ENCODE measurements around the gene TRAPPC2L. TPM values are rescaled to one million over a fixed set of nuclear protein-coding genes. Genes with fewer than 3 reads are reported as not detected.

TRAPPC2L gene
- total RNA-seq, 1 donor from 2014 or later, result 74.0 TPM

DNA sequence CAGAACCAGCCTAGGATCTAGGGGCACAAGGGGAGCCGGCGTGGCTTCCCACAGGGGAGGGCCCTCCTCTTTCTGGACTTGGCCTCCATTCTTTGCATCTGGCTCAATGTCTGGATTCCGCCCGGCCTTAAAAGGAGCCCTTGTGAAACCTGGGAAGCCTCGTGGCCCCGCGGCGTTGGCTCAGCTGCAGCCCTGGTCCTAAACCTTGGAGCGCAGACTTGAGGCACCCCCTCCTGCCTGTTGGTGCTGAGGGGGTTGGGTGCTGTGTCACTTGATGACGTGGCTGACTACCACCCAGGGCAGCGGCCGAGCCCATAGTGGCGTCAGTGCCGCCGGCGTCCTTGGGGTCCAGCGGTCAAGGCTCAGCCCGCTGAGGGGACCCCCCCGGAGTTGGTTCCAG lies 4.4 kb downstream of the TRAPPC2L start:
- TF ChIP-seq, protein P1, sequence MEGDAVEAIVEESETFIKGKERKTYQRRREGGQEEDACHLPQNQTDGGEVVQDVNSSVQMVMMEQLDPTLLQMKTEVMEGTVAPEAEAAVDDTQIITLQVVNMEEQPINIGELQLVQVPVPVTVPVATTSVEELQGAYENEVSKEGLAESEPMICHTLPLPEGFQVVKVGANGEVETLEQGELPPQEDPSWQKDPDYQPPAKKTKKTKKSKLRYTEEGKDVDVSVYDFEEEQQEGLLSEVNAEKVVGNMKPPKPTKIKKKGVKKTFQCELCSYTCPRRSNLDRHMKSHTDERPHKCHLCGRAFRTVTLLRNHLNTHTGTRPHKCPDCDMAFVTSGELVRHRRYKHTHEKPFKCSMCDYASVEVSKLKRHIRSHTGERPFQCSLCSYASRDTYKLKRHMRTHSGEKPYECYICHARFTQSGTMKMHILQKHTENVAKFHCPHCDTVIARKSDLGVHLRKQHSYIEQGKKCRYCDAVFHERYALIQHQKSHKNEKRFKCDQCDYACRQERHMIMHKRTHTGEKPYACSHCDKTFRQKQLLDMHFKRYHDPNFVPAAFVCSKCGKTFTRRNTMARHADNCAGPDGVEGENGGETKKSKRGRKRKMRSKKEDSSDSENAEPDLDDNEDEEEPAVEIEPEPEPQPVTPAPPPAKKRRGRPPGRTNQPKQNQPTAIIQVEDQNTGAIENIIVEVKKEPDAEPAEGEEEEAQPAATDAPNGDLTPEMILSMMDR (IDR thresholded peaks at IDR 0.05), result no peak
- Mint-ChIP-seq H3K27ac (ENCODE audit: unreplicated experiment) (no peak overlapping the region), H3K9me3 (ENCODE audit: unreplicated experiment) (no peaks in the 10 kb centered on the region), H3K4me1 (ENCODE audit: unreplicated experiment) (peaks cover 10% of the 10 kb centered on the region), H3K27me3 (ENCODE audit: unreplicated experiment) (no peaks in the 10 kb centered on the region), H3K36me3 (ENCODE audit: unreplicated experiment) (peaks cover 21% of the 10 kb centered on the region), H3K4me3 (ENCODE audit: unreplicated experiment) (no peak overlapping the region)
- DNase-seq (ENCODE audit: extremely low spot score, unreplicated experiment), result no peak

DNA sequence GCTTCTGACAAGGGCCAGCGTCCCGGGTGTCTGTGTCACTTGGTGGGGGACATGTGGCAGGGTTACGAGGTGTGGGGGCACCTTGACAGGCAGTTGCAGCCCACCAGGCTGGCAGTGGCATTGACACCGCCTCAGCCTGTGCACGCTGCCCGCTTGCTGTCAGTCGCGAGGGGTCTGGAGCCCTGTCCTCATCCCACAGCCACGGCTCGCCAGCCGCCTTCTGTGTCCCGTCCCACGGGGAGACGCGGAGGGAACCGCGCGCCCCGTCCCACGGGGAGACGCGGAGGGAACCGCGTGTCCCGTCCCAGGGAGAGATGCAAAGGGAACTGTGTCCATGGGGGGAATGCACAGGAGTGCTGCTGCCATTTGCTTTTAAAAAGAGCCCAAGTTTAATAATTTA lies 6.0 kb downstream of the TRAPPC2L start:
- Mint-ChIP-seq H3K9me3 (ENCODE audit: unreplicated experiment) (no peaks in the 10 kb centered on the region), H3K4me1 (ENCODE audit: unreplicated experiment) (peaks cover 7% of the 10 kb centered on the region), H3K27me3 (ENCODE audit: unreplicated experiment) (no peaks in the 10 kb centered on the region), H3K27ac (ENCODE audit: unreplicated experiment) (no peak overlapping the region), H3K4me3 (ENCODE audit: unreplicated experiment) (no peak overlapping the region), H3K36me3 (ENCODE audit: unreplicated experiment) (peaks cover 21% of the 10 kb centered on the region)
- TF ChIP-seq, protein P1 (IDR thresholded peaks at IDR 0.05), result no peak
- DNase-seq (ENCODE audit: extremely low spot score, unreplicated experiment), result no peak

DNA sequence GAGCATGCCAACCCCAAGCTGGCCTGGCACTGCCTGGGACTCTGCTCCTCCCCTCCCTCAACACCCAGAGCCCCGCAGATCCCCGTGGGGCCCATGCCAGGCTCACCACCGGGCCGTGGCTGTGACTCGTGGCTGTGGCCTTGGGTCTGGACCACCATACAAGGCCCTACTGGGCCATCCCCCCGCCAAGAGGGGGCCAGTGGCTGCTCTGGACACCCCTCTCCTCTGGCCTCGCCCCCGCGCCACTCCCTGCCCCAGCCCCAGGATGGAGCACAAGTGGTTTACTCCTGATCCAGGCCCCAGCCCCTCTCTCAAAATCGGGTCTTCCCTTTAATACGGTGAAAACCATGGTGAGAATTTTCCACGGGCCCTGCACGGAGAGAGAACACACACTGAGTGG lies 6.5 kb downstream of the TRAPPC2L start:
- no peak for DNase-seq (ENCODE audit: extremely low spot score, unreplicated experiment)
- peaks cover 21% of the 10 kb centered on the region for H3K36me3 Mint-ChIP-seq (ENCODE audit: unreplicated experiment)
- H3K4me3 Mint-ChIP-seq (ENCODE audit: unreplicated experiment), result no peak overlapping the region
- peaks cover 3% of the 10 kb centered on the region for H3K4me1 Mint-ChIP-seq (ENCODE audit: unreplicated experiment)
- no peaks in the 10 kb centered on the region for H3K9me3 Mint-ChIP-seq (ENCODE audit: unreplicated experiment)
- no peaks in the 10 kb centered on the region for H3K27me3 Mint-ChIP-seq (ENCODE audit: unreplicated experiment)
- H3K27ac Mint-ChIP-seq (ENCODE audit: unreplicated experiment), result no peak overlapping the region
- TF ChIP-seq, protein P1 (IDR thresholded peaks at IDR 0.05), result no peak

DNA sequence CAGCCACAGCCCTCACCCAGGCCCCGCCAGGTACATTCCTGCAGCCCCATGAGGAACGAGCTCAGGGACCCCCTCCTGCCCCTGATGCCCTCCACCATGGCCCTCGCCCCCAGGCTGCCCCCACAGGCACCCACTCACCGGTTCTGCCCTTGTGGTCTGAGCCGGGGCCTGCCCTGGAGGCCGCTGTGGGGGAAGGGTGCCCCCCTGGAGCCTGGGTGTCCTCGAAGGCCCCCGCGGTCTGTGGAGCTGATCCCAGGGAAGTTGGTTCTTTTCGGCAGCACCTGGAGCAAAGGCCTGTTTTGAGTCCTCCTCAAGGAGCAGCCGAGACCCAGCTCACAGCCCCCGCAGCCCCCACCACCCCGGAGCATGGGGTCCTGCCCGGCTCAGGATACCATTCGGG lies 7.2 kb downstream of the TRAPPC2L start:
- H3K27ac Mint-ChIP-seq (ENCODE audit: unreplicated experiment), result no peak overlapping the region
- no peaks in the 10 kb centered on the region for H3K9me3 Mint-ChIP-seq (ENCODE audit: unreplicated experiment)
- no peaks in the 10 kb centered on the region for H3K4me1 Mint-ChIP-seq (ENCODE audit: unreplicated experiment)
- no peaks in the 10 kb centered on the region for H3K27me3 Mint-ChIP-seq (ENCODE audit: unreplicated experiment)
- DNase-seq (ENCODE audit: extremely low spot score, unreplicated experiment), result no peak
- no peak overlapping the region for H3K4me3 Mint-ChIP-seq (ENCODE audit: unreplicated experiment)
- H3K36me3 Mint-ChIP-seq (ENCODE audit: unreplicated experiment), result peaks cover 21% of the 10 kb centered on the region
- TF ChIP-seq, protein P1 (IDR thresholded peaks at IDR 0.05), result no peak

DNA sequence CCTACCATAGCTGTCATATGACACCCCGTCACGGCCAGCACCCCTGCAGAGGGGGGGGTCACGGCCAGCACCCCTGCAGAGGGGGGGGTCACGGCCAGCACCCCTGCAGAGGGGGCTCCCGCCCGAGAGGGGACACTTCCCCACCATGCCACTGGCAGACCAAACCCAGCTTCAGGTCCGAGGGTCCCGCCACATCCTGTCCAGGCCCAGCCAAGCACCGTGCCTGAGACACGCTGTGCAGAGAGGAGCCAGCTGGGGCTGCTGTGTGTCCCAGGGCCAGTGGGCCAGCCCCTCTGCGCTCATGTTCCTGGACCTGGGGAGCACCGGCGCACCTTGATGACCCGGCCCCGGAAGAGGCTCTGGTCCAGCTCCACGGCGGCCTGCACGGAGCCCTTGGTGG lies 7.6 kb downstream of the TRAPPC2L start:
- H3K9me3 Mint-ChIP-seq (ENCODE audit: unreplicated experiment), result no peaks in the 10 kb centered on the region

More for the DNA sequence above, 7.6 kb downstream of the TRAPPC2L start:
- peaks cover 17% of the 10 kb centered on the region for H3K36me3 Mint-ChIP-seq (ENCODE audit: unreplicated experiment)
- TF ChIP-seq, protein P1 (IDR thresholded peaks at IDR 0.05), result no peak
- DNase-seq (ENCODE audit: extremely low spot score, unreplicated experiment), result no peak
- no peaks in the 10 kb centered on the region for H3K4me1 Mint-ChIP-seq (ENCODE audit: unreplicated experiment)
- H3K4me3 Mint-ChIP-seq (ENCODE audit: unreplicated experiment), result no peak overlapping the region
- no peak overlapping the region for H3K27ac Mint-ChIP-seq (ENCODE audit: unreplicated experiment)
- peaks cover 3% of the 10 kb centered on the region for H3K27me3 Mint-ChIP-seq (ENCODE audit: unreplicated experiment)

Measured in osteocyte (in vitro differentiated cells).